GM23338 (cell line): ENCODE data around the gene SLC6A15. TPM values are rescaled to one million over a fixed set of nuclear protein-coding genes. Genes with fewer than 3 reads are reported as not detected.

Experiments used
- ATAC-seq: fragments of 200-7000 bp; cut with Tn5 transposase; 3 replicates; pipeline ENCODE4 v1.9.1; 2020
- DNase-seq: peaks from one replicate; pipeline ENCODE4 v3.0.0-alpha.2; 2015; ENCODE audit warnings: low spot score
- H2AFZ ChIP-seq: fragments of 200-600 bp; sonication (generic); 2 replicates; pipeline ENCODE4 v1.8.0; 2016; ENCODE audit warnings: antibody characterized with exemption, mild to moderate bottlenecking, moderate library complexity
- H3F3A ChIP-seq: fragments of 200-600 bp; sonication (generic); replicated peaks from 2 replicates; pipeline ENCODE4 v1.8.0; 2017; ENCODE audit warnings: antibody characterized with exemption, mixed run types, low read depth
- H3K27ac ChIP-seq: fragments of 200-600 bp; sonication (generic); 2 replicates; pipeline ENCODE4 v1.6.1; 2016; ENCODE audit warnings: low read depth
- H3K27me3 ChIP-seq: fragments of 200-600 bp; sonication (generic); 2 replicates; pipeline ENCODE4 v1.8.0; 2016; ENCODE audit warnings: mild to moderate bottlenecking, mixed run types, moderate library complexity; ENCODE audit not compliant: insufficient read depth
- H3K36me3 ChIP-seq: fragments of 200-600 bp; sonication (generic); 2 replicates; pipeline ENCODE4 v1.8.0; 2016; ENCODE audit warnings: mild to moderate bottlenecking; ENCODE audit not compliant: insufficient read depth
- H3K4me1 ChIP-seq: fragments of 200-600 bp; sonication (generic); 2 replicates; pipeline ENCODE4 v1.8.0; 2016; ENCODE audit warnings: mild to moderate bottlenecking, moderate library complexity; ENCODE audit not compliant: insufficient read depth
- H3K4me2 ChIP-seq: fragments of 200-600 bp; sonication (generic); 2 replicates; pipeline ENCODE4 v1.7.1; 2017; ENCODE audit warnings: mixed run types
- H3K4me3 ChIP-seq: fragments of 200-600 bp; sonication (generic); 2 replicates; pipeline ENCODE4 v1.6.1; 2016; ENCODE audit warnings: mixed run types
- H3K79me2 ChIP-seq: fragments of 200-600 bp; sonication (generic); replicated peaks from 2 replicates; pipeline ENCODE4 v1.8.0; 2017; ENCODE audit warnings: mild to moderate bottlenecking; ENCODE audit not compliant: insufficient read depth
- H3K9me2 ChIP-seq: fragments of 200-600 bp; sonication (generic); 2 replicates; pipeline ENCODE4 v1.8.0; 2017; ENCODE audit not compliant: insufficient read depth
- H4K20me1 ChIP-seq: fragments of 200-600 bp; sonication (generic); replicated peaks from 2 replicates; pipeline ENCODE4 v1.8.0; 2017; ENCODE audit warnings: mild to moderate bottlenecking; ENCODE audit not compliant: insufficient read depth
- H3K27ac Mint-ChIP-seq: 2 replicates; pipeline ENCODE4 v1.8.0; 2020; ENCODE audit warnings: inconsistent platforms, mild to moderate bottlenecking, moderate library complexity, mixed read lengths
- H3K27me3 Mint-ChIP-seq: 3 replicates; pipeline ENCODE4 v1.8.0; 2022; ENCODE audit warnings: low read depth, mild to moderate bottlenecking, moderate library complexity, mixed read lengths, inconsistent platforms; ENCODE audit not compliant: insufficient read depth, poor library complexity
- H3K36me3 Mint-ChIP-seq: 3 replicates; pipeline ENCODE4 v1.8.0; 2021; ENCODE audit warnings: low read depth, mild to moderate bottlenecking, inconsistent platforms, moderate library complexity, mixed read lengths
- H3K4me1 Mint-ChIP-seq: 3 replicates; pipeline ENCODE4 v1.8.0; 2020; ENCODE audit warnings: mild to moderate bottlenecking, inconsistent platforms, mixed read lengths
- H3K4me3 Mint-ChIP-seq: 3 replicates; pipeline ENCODE4 v1.8.0; 2021; ENCODE audit warnings: moderate library complexity, mild to moderate bottlenecking, inconsistent platforms, mixed read lengths
- H3K9me3 Mint-ChIP-seq: 3 replicates; pipeline ENCODE4 v1.8.0; 2020; ENCODE audit warnings: moderate library complexity, mild to moderate bottlenecking, inconsistent platforms, mixed read lengths
- CREB1 ChIP-seq: fragments of 250-450 bp; sonication (Bioruptor Pico); IDR thresholded peaks from 2 replicates; pipeline ENCODE4 v1.5.0; 2020; ENCODE audit warnings: low read depth, mild to moderate bottlenecking, moderate library complexity
- EZH2 ChIP-seq: fragments of 200-600 bp; sonication (generic); IDR thresholded peaks from one replicate; pipeline ENCODE4 v1.8.0; 2017; ENCODE audit warnings: antibody characterized with exemption, mild to moderate bottlenecking, low read depth; ENCODE audit not compliant: unreplicated experiment
- EZH2phosphoT487 ChIP-seq: fragments of 200-600 bp; sonication (generic); IDR thresholded peaks from one replicate; pipeline ENCODE4 v1.8.1; 2018; ENCODE audit warnings: antibody characterized with exemption; ENCODE audit not compliant: unreplicated experiment
- JUNB ChIP-seq: IDR thresholded peaks from one replicate; pipeline ENCODE4 v1.6.1; 2016; ENCODE audit warnings: antibody characterized with exemption; ENCODE audit not compliant: unreplicated experiment
- NANOG ChIP-seq: IDR thresholded peaks from 2 replicates; pipeline ENCODE4 v1.6.1; 2016; ENCODE audit warnings: antibody characterized with exemption, borderline replicate concordance
- POLR2AphosphoS5 ChIP-seq: IDR thresholded peaks from 2 replicates; pipeline ENCODE4 v1.6.1; 2016; ENCODE audit warnings: antibody characterized with exemption, low read depth
- REST ChIP-seq: IDR thresholded peaks from one replicate; pipeline ENCODE4 v1.6.1; 2018; ENCODE audit warnings: antibody characterized with exemption; ENCODE audit not compliant: unreplicated experiment
- STAT1 ChIP-seq: IDR thresholded peaks from one replicate; pipeline ENCODE4 v1.6.1; 2016; ENCODE audit warnings: antibody characterized with exemption; ENCODE audit not compliant: unreplicated experiment
- ZNF114 ChIP-seq: fragments of 250-450 bp; sonication (Bioruptor Pico); IDR thresholded peaks from 2 replicates; pipeline ENCODE4 v1.5.0; 2020; ENCODE audit warnings: mild to moderate bottlenecking, moderate library complexity
- ZNF331 ChIP-seq: fragments of 250-450 bp; sonication (Bioruptor Pico); IDR thresholded peaks from 2 replicates; pipeline ENCODE4 v1.5.0; 2020; ENCODE audit warnings: low read depth, mild to moderate bottlenecking, moderate library complexity
- polyA plus RNA-seq: library from polyadenylated mRNA; unstranded; fragments of >200 nt; fragmentation: Nextera tagmentation; extraction: Ambion mirVana; gene quantifications from 2 replicates; pipeline ENCODE4 v1.2.1, GENCODE V29; 2016
- total RNA-seq: library from RNA; depleted of rRNA; stranded (reverse); fragments of >200 nt; shearing (Covaris generic); gene quantifications from 2 replicates; pipeline ENCODE4 v1.2.3, GENCODE V29; 2014
- TF ChIP-seq, protein P1 (sequence below): fragments of 250-450 bp; sonication (Bioruptor Pico); IDR thresholded peaks from 2 replicates; pipeline ENCODE4 v1.5.0; 2020; ENCODE audit warnings: mild to moderate bottlenecking, moderate library complexity

Gene SLC6A15
- total and polyA plus RNA-seq, 2 experiments from 2014 or later, result 12.1 to 27.9 TPM

DNA sequence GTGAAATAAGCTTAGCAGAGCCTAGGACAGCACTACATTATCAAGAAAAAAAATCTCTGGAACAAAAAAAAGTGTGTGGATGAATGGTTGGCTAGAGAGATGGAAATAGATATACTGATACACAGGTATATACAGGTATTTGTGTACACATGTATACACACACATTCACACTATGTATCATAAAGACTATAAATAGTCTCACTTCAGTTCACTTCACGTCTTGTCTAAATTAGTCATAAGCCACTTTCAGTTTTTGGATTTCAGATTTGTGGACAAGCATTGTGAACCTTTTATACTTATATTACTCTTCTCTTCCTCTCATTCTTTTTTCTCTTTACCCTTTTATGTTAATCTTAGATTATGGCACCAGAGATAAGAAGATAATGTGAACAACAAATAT, 41.8 kb upstream of the SLC6A15 start (continued):
- TF ChIP-seq, protein P1, sequence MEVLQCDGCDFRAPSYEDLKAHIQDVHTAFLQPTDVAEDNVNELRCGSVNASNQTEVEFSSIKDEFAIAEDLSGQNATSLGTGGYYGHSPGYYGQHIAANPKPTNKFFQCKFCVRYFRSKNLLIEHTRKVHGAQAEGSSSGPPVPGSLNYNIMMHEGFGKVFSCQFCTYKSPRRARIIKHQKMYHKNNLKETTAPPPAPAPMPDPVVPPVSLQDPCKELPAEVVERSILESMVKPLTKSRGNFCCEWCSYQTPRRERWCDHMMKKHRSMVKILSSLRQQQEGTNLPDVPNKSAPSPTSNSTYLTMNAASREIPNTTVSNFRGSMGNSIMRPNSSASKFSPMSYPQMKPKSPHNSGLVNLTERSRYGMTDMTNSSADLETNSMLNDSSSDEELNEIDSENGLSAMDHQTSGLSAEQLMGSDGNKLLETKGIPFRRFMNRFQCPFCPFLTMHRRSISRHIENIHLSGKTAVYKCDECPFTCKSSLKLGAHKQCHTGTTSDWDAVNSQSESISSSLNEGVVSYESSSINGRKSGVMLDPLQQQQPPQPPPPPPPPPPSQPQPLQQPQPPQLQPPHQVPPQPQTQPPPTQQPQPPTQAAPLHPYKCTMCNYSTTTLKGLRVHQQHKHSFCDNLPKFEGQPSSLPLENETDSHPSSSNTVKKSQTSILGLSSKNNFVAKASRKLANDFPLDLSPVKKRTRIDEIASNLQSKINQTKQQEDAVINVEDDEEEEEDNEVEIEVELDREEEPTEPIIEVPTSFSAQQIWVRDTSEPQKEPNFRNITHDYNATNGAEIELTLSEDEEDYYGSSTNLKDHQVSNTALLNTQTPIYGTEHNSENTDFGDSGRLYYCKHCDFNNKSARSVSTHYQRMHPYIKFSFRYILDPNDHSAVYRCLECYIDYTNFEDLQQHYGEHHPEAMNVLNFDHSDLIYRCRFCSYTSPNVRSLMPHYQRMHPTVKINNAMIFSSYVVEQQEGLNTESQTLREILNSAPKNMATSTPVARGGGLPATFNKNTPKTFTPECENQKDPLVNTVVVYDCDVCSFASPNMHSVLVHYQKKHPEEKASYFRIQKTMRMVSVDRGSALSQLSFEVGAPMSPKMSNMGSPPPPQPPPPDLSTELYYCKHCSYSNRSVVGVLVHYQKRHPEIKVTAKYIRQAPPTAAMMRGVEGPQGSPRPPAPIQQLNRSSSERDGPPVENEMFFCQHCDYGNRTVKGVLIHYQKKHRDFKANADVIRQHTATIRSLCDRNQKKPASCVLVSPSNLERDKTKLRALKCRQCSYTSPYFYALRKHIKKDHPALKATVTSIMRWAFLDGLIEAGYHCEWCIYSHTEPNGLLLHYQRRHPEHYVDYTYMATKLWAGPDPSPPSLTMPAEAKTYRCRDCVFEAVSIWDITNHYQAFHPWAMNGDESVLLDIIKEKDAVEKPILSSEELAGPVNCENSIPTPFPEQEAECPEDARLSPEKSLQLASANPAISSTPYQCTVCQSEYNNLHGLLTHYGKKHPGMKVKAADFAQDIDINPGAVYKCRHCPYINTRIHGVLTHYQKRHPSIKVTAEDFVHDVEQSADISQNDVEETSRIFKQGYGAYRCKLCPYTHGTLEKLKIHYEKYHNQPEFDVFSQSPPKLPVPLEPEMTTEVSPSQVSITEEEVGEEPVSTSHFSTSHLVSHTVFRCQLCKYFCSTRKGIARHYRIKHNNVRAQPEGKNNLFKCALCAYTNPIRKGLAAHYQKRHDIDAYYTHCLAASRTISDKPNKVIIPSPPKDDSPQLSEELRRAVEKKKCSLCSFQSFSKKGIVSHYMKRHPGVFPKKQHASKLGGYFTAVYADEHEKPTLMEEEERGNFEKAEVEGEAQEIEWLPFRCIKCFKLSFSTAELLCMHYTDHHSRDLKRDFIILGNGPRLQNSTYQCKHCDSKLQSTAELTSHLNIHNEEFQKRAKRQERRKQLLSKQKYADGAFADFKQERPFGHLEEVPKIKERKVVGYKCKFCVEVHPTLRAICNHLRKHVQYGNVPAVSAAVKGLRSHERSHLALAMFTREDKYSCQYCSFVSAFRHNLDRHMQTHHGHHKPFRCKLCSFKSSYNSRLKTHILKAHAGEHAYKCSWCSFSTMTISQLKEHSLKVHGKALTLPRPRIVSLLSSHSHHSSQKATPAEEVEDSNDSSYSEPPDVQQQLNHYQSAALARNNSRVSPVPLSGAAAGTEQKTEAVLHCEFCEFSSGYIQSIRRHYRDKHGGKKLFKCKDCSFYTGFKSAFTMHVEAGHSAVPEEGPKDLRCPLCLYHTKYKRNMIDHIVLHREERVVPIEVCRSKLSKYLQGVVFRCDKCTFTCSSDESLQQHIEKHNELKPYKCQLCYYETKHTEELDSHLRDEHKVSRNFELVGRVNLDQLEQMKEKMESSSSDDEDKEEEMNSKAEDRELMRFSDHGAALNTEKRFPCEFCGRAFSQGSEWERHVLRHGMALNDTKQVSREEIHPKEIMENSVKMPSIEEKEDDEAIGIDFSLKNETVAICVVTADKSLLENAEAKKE (CRISPR knock-in tag), result no peak
- TF ChIP-seq EZH2, result no peak
- TF ChIP-seq EZH2phosphoT487, result no peak
- TF ChIP-seq ZNF114 (CRISPR knock-in tag), result no peak
- no peak for TF ChIP-seq CREB1 (CRISPR knock-in tag)
- no peak for TF ChIP-seq NANOG
- no peak for TF ChIP-seq ZNF331 (CRISPR knock-in tag)

- no peak overlapping the region for H3K4me2 ChIP-seq
- Mint-ChIP-seq H3K4me1 (no peaks in the 10 kb centered on the region), H3K27me3 (peaks cover 2% of the 10 kb centered on the region), H3K9me3 (no peaks in the 10 kb centered on the region), H3K36me3 (no peaks in the 10 kb centered on the region), H3K4me3 (no peak overlapping the region), H3K27ac (no peak overlapping the region)
- no peaks in the 10 kb centered on the region for H3K79me2 ChIP-seq
- no peak for DNase-seq
- no peaks in the 10 kb centered on the region for H3K36me3 ChIP-seq
- peak overlapping the region; percentile 77; the same call in 1 of the 2 replicates for H2AFZ ChIP-seq
- H4K20me1 ChIP-seq, result no peaks in the 10 kb centered on the region
- no peaks in the 10 kb centered on the region for H3F3A ChIP-seq
- H3K9me2 ChIP-seq, result no peaks in the 10 kb centered on the region
- H3K4me1 ChIP-seq, result no peaks in the 10 kb centered on the region
- no peak overlapping the region for H3K27ac ChIP-seq
- no peak for ATAC-seq
- no peaks in the 10 kb centered on the region for H3K27me3 ChIP-seq
- no peak for TF ChIP-seq NANOG
- TF ChIP-seq EZH2, result no peak
- TF ChIP-seq POLR2AphosphoS5, result no peak
- TF ChIP-seq STAT1, result no peak
- TF ChIP-seq CREB1 (CRISPR knock-in tag), result no peak
- no peak for TF ChIP-seq ZNF331 (CRISPR knock-in tag)
- no peak for TF ChIP-seq ZNF114 (CRISPR knock-in tag)
- no peak for TF ChIP-seq REST
- no peak for TF ChIP-seq JUNB
- no peak overlapping the region for H3K4me3 ChIP-seq
Observed at GRCh38 chr12:84950971-84951546, 38.5 kb upstream of the SLC6A15 start.
